Activated CD4-positive, alpha-beta T cell treated with anti-CD3 and anti-CD28 coated beads, Interleukin-2, amount 10 ng/mL, durations not matched to agents 24 days and 14 days (primary cell): ENCODE results near the gene SOX13. TPM values are rescaled to one million over a fixed set of nuclear protein-coding genes. Genes with fewer than 3 reads are reported as not detected.
"Not testable (repeated sequence)": the region's sequence is repeated elsewhere in the genome, so short reads cannot be mapped to it uniquely, and the experiment has no call there.

ENCODE experiments used
- DNase-seq: peaks from one replicate; pipeline ENCODE4 v3.0.0; 2022
- H3K27ac Mint-ChIP-seq: one replicate; pipeline ENCODE4 v1.8.0; 2022; ENCODE audit warnings: mild to moderate bottlenecking, mixed read lengths
- H3K27me3 Mint-ChIP-seq: one replicate; pipeline ENCODE4 v1.8.0; 2022; ENCODE audit warnings: mixed read lengths
- H3K36me3 Mint-ChIP-seq: one replicate; pipeline ENCODE4 v1.8.0; 2022; ENCODE audit warnings: low read depth, mild to moderate bottlenecking, mixed read lengths
- H3K4me1 Mint-ChIP-seq: one replicate; pipeline ENCODE4 v1.8.0; 2021; ENCODE audit warnings: mixed read lengths
- H3K4me3 Mint-ChIP-seq: one replicate; pipeline ENCODE4 v1.8.0; 2022; ENCODE audit warnings: mild to moderate bottlenecking, moderate library complexity, mixed read lengths
- H3K9me3 Mint-ChIP-seq: one replicate; pipeline ENCODE4 v1.8.0; 2021; ENCODE audit warnings: mixed read lengths
- intact Hi-C: fragments of 100-400 bp; cut with micrococcal nuclease; formaldehyde crosslinking; loops from one replicate; pipeline ENCODE4 v1.15.1; 2023
- total RNA-seq: library from RNA; stranded (reverse); gene quantifications from 2 replicates; pipeline ENCODE4 v1.2.3, GENCODE V29; 2022

The SOX13 gene
- total RNA-seq, 1 donor from 2014 or later: not detected

- no peak for DNase-seq
- Mint-ChIP-seq H3K36me3 (no peaks in the 10 kb centered on the region), H3K27me3 (peaks cover 3% of the 10 kb centered on the region), H3K9me3 (no peaks in the 10 kb centered on the region), H3K4me1 (no peaks in the 10 kb centered on the region), H3K4me3 (no peak overlapping the region), H3K27ac (no peak overlapping the region)
- intact Hi-C loops: no loop called here
Observed at GRCh38 chr1:204044448-204044847, 28.5 kb upstream of the SOX13 start.

GRCh38 chr1:204045430-204045829, 27.5 kb upstream of the SOX13 start:
- intact Hi-C loops: no loop called here
- no peaks in the 10 kb centered on the region for H3K9me3 Mint-ChIP-seq
- no peaks in the 10 kb centered on the region for H3K4me1 Mint-ChIP-seq
- no peak overlapping the region for H3K27ac Mint-ChIP-seq
- H3K4me3 Mint-ChIP-seq: no peak overlapping the region
- DNase-seq: no peak
- H3K36me3 Mint-ChIP-seq: no peaks in the 10 kb centered on the region
- H3K27me3 Mint-ChIP-seq: peaks cover 3% of the 10 kb centered on the region

GRCh38 chr1:204046346-204046745, 26.6 kb upstream of the SOX13 start:
- intact Hi-C loops: no loop called here
- Mint-ChIP-seq H3K4me3 (no peak overlapping the region), H3K4me1 (no peaks in the 10 kb centered on the region), H3K27me3 (peaks cover 3% of the 10 kb centered on the region), H3K9me3 (no peaks in the 10 kb centered on the region), H3K36me3 (no peaks in the 10 kb centered on the region), H3K27ac (no peak overlapping the region)
- DNase-seq: no peak

- H3K36me3 Mint-ChIP-seq, intact Hi-C loops, DNase-seq, H3K4me1 Mint-ChIP-seq, H3K27ac Mint-ChIP-seq, H3K9me3 Mint-ChIP-seq, H3K27me3 Mint-ChIP-seq, H3K4me3 Mint-ChIP-seq: not testable (repeated sequence)
Observed at GRCh38 chr1:204048796-204049195, 24.1 kb upstream of the SOX13 start.

GRCh38 chr1:204051258-204051657, 21.7 kb upstream of the SOX13 start:
- intact Hi-C loops: no loop called here
- no peak overlapping the region for H3K4me3 Mint-ChIP-seq
- no peaks in the 10 kb centered on the region for H3K4me1 Mint-ChIP-seq
- DNase-seq: no peak
- no peak overlapping the region for H3K27ac Mint-ChIP-seq
- no peaks in the 10 kb centered on the region for H3K9me3 Mint-ChIP-seq
- H3K27me3 Mint-ChIP-seq: peaks cover 7% of the 10 kb centered on the region
- H3K36me3 Mint-ChIP-seq: no peaks in the 10 kb centered on the region

- peaks cover 7% of the 10 kb centered on the region for H3K27me3 Mint-ChIP-seq
- no peaks in the 10 kb centered on the region for H3K9me3 Mint-ChIP-seq
Observed at GRCh38 chr1:204051718-204052117, 21.2 kb upstream of the SOX13 start.

GRCh38 chr1:204053893-204054292, 19.0 kb upstream of the SOX13 start:
- intact Hi-C loops: no loop called here
- DNase-seq: no peak
- Mint-ChIP-seq H3K9me3 (no peaks in the 10 kb centered on the region), H3K4me1 (no peaks in the 10 kb centered on the region), H3K27me3 (peaks cover 9% of the 10 kb centered on the region), H3K36me3 (no peaks in the 10 kb centered on the region), H3K27ac (no peak overlapping the region), H3K4me3 (no peak overlapping the region)

More at GRCh38 chr1:204051718-204052117, 21.2 kb upstream of the SOX13 start:
- Mint-ChIP-seq H3K4me3 (no peak overlapping the region), H3K4me1 (no peaks in the 10 kb centered on the region), H3K27ac (no peak overlapping the region), H3K36me3 (no peaks in the 10 kb centered on the region)
- intact Hi-C loops: no loop called here
- no peak for DNase-seq

- Mint-ChIP-seq H3K9me3 (no peaks in the 10 kb centered on the region), H3K4me3 (no peak overlapping the region), H3K4me1 (no peaks in the 10 kb centered on the region), H3K27me3 (peaks cover 16% of the 10 kb centered on the region), H3K27ac (no peak overlapping the region), H3K36me3 (no peaks in the 10 kb centered on the region)
- intact Hi-C loops: no loop called here
- DNase-seq: no peak
Observed at GRCh38 chr1:204059970-204060369, 12.9 kb upstream of the SOX13 start.

- H3K36me3 Mint-ChIP-seq: no peaks in the 10 kb centered on the region
- no peak for DNase-seq
- peaks cover 9% of the 10 kb centered on the region for H3K27me3 Mint-ChIP-seq
Observed at GRCh38 chr1:204062106-204062505, 10.8 kb upstream of the SOX13 start.

GRCh38 chr1:204065174-204065985, 7.5 kb upstream of the SOX13 start:
- no peaks in the 10 kb centered on the region for H3K36me3 Mint-ChIP-seq
- H3K27ac Mint-ChIP-seq: no peak overlapping the region
- no peak overlapping the region for H3K4me3 Mint-ChIP-seq
- DNase-seq: no peak
- H3K27me3 Mint-ChIP-seq: peaks cover 29% of the 10 kb centered on the region
- intact Hi-C loops: no loop called here
- no peaks in the 10 kb centered on the region for H3K4me1 Mint-ChIP-seq
- H3K9me3 Mint-ChIP-seq: no peaks in the 10 kb centered on the region

More at GRCh38 chr1:204062106-204062505, 10.8 kb upstream of the SOX13 start:
- H3K9me3 Mint-ChIP-seq: no peaks in the 10 kb centered on the region
- H3K4me1 Mint-ChIP-seq: no peaks in the 10 kb centered on the region
- no peak overlapping the region for H3K27ac Mint-ChIP-seq
- intact Hi-C loops: no loop called here
- no peak overlapping the region for H3K4me3 Mint-ChIP-seq

GRCh38 chr1:204065986-204066300, 7.0 kb upstream of the SOX13 start:
- intact Hi-C loops: no loop called here
- Mint-ChIP-seq H3K27ac (no peak overlapping the region), H3K4me1 (no peaks in the 10 kb centered on the region), H3K27me3 (peaks cover 31% of the 10 kb centered on the region), H3K36me3 (no peaks in the 10 kb centered on the region), H3K9me3 (no peaks in the 10 kb centered on the region), H3K4me3 (no peak overlapping the region)
- DNase-seq: no peak

GRCh38 chr1:204067935-204068334, 5.0 kb upstream of the SOX13 start:
- no peak overlapping the region for H3K4me3 Mint-ChIP-seq
- no peaks in the 10 kb centered on the region for H3K9me3 Mint-ChIP-seq
- H3K27ac Mint-ChIP-seq: no peak overlapping the region
- H3K4me1 Mint-ChIP-seq: peaks cover under 1% of the 10 kb centered on the region
- no peaks in the 10 kb centered on the region for H3K36me3 Mint-ChIP-seq
- H3K27me3 Mint-ChIP-seq: peaks cover 45% of the 10 kb centered on the region
- intact Hi-C loops: no loop called here
- DNase-seq: no peak

- no peak for DNase-seq
- peaks cover 56% of the 10 kb centered on the region for H3K27me3 Mint-ChIP-seq
- intact Hi-C loops: no loop called here
- H3K9me3 Mint-ChIP-seq: no peaks in the 10 kb centered on the region
- H3K36me3 Mint-ChIP-seq: no peaks in the 10 kb centered on the region
- H3K27ac Mint-ChIP-seq: no peak overlapping the region
- no peak overlapping the region for H3K4me3 Mint-ChIP-seq
- H3K4me1 Mint-ChIP-seq: peaks cover 6% of the 10 kb centered on the region
Observed at GRCh38 chr1:204069887-204070286, 3.0 kb upstream of the SOX13 start.

- Mint-ChIP-seq H3K4me1 (peaks cover 9% of the 10 kb centered on the region), H3K4me3 (no peak overlapping the region), H3K9me3 (no peaks in the 10 kb centered on the region), H3K27me3 (peaks cover 66% of the 10 kb centered on the region), H3K27ac (no peak overlapping the region), H3K36me3 (no peaks in the 10 kb centered on the region)
- intact Hi-C loops: no loop called here
- DNase-seq: no peak
Observed at GRCh38 chr1:204070895-204071294, 2.0 kb upstream of the SOX13 start.

- Mint-ChIP-seq H3K4me3 (peak overlapping the region; percentile 72), H3K4me1 (peaks cover 9% of the 10 kb centered on the region), H3K27ac (no peak overlapping the region), H3K27me3 (peaks cover 83% of the 10 kb centered on the region), H3K36me3 (no peaks in the 10 kb centered on the region), H3K9me3 (no peaks in the 10 kb centered on the region)
- intact Hi-C loops: no loop called here
- no peak for DNase-seq
Observed at GRCh38 chr1:204073837-204074273, 940 bp downstream of the SOX13 start.
